Stomach (tissue), 9 donors: ENCODE measurements around the gene HLA-DMB. TPM values are rescaled to one million over a fixed set of nuclear protein-coding genes. Genes with fewer than 3 reads are reported as not detected.
A peak's percentile ranks its signal among the peaks of the same experiment; 100 is the strongest.

Source experiments
- DNase-seq, 2 donors: peaks; one replicate each; pipeline versions ENCODE4 v3.0.0 to v3.0.0-alpha.2; 2013 to 2019
- H3K27ac ChIP-seq, 5 donors: fragments of 200-600 bp in 4 of 5; sonication (generic) in 4 of 5; one replicate each; pipeline ENCODE4 v1.5.1; 2013 to 2019; ENCODE audit warnings: mild to moderate bottlenecking in 1 of 5, moderate library complexity in 1 of 5
- H3K27me3 ChIP-seq, 3 donors: fragments of 200-600 bp; sonication (generic); one replicate each; pipeline ENCODE4 v1.5.1; 2017 to 2019; ENCODE audit warnings: mixed run types in 1 of 3
- H3K36me3 ChIP-seq, 4 donors: fragments of 200-600 bp; sonication (generic); 1 replicate in 3 of 4; 2 replicates in 1 of 4; pipeline ENCODE4 v1.5.1; 2016 to 2019
- H3K4me1 ChIP-seq, 4 donors: fragments of 200-600 bp; sonication (generic); one replicate each; pipeline ENCODE4 v1.5.1; 2016 to 2019
- H3K4me3 ChIP-seq, 4 donors: fragments of 200-600 bp; sonication (generic) in 3 of 4; one replicate each; pipeline ENCODE4 v1.5.1; 2016 to 2019; ENCODE audit warnings: mild to moderate bottlenecking in 1 of 4
- H3K9me3 ChIP-seq, 4 donors: fragments of 200-600 bp; sonication (generic); one replicate each; pipeline ENCODE4 v1.5.1; 2016 to 2019
- CTCF ChIP-seq, 7 experiments: fragments of 450-650 bp in 4 of 7; fragments of 200-600 bp in 3 of 7; sonication (generic) in 3 of 7; IDR thresholded peaks; one replicate each; pipeline ENCODE4 v1.5.1; 2016 to 2019; ENCODE audit warnings: antibody characterized with exemption in 7 of 7, control low read depth in 2 of 7, mild to moderate bottlenecking in 1 of 7
- EP300 ChIP-seq: sonication (generic); formaldehyde crosslinking; IDR thresholded peaks from one replicate; pipeline ENCODE4 v1.6.1; 2017; ENCODE audit warnings: antibody characterized with exemption
- POLR2A ChIP-seq, 4 donors: fragments of 450-650 bp; IDR thresholded peaks; one replicate each; pipeline ENCODE4 v1.6.1; 2016; ENCODE audit warnings: antibody characterized with exemption in 4 of 4, control low read depth in 2 of 4, mild to moderate bottlenecking in 1 of 4, moderate library complexity in 1 of 4
- POLR2AphosphoS5 ChIP-seq, 3 donors: sonication (generic); formaldehyde crosslinking; IDR thresholded peaks; one replicate each; pipeline ENCODE4 v1.6.1; 2016; ENCODE audit warnings: antibody characterized with exemption in 3 of 3
- WGBS, 5 donors: extraction: QIAGEN DNeasy Blood & Tissue Kit in 3 of 5; methylation state at CpG; one replicate each; pipeline versions ENCODE4 v1.1.5 to v1.1.7; 2013 to 2018; 5-methylcytosine and 5-hydroxymethylcytosine counted together
- intact Hi-C: fragments of 100-400 bp; cut with DNase I; formaldehyde crosslinking; loops from one replicate; pipeline ENCODE4 v1.15.1; 2023; ENCODE audit warnings: low total_unique reads
- polyA plus RNA-seq, 3 donors: library from polyadenylated mRNA; stranded (reverse); fragments of 200-250 nt; gene quantifications; one replicate each; pipeline ENCODE4 v1.2.3, GENCODE V29; 2013
- total RNA-seq, 5 donors: library from RNA; depleted of rRNA; stranded (reverse); fragments of >200 nt; gene quantifications; one replicate each; pipeline versions ENCODE4 v1.1.0 to v1.2.3, GENCODE V29; 2014 to 2016
- donor health status: healthy with polysubstance abuse.
- donor health status: Bipolar disorder and iron deficiency.
- donor health status: healthy.

Gene HLA-DMB
- total and polyA plus RNA-seq, 8 donors, result 7.6 to 27.1 (median 11.8) TPM; not detected in 1

GRCh38 chr6:32935551-32936238, 5.1 kb downstream of the HLA-DMB start:
- TF ChIP-seq EP300 (no peak), POLR2AphosphoS5 (IDR thresholded peaks at IDR 0.05) (no peak), POLR2A (IDR thresholded peaks at IDR 0.05) (no peak), CTCF (IDR thresholded peaks at IDR 0.05) (no peak)
- 82 to 91% (median 87%) methylated on average over 4 of the region's 4 CpGs for WGBS, 5 donors
- H3K4me3 ChIP-seq, result no peak overlapping the region
- H3K9me3 ChIP-seq, result no peaks in the 10 kb centered on the region
- H3K36me3 ChIP-seq, result peaks cover 0 to 20% (median 0%) of the 10 kb centered on the region in 4 donors
- H3K27me3 ChIP-seq, result no peaks in the 10 kb centered on the region
- intact Hi-C loops, result loop anchor here (5.0 to 10.0 kb wide), 2 partner anchors 51 to 52 kb away; no protein-coding TSS in a partner anchor
- peaks cover 0 to 24% (median 4%) of the 10 kb centered on the region in 4 donors for H3K4me1 ChIP-seq
- H3K27ac ChIP-seq, result peak overlapping the region in 1 of 5 donors; percentile 25
- no peak for DNase-seq

GRCh38 chr6:32933661-32934085, 7.2 kb downstream of the HLA-DMB start:
- peaks cover 0 to 19% (median 0%) of the 10 kb centered on the region in 4 donors for H3K36me3 ChIP-seq
- peaks cover 0 to 17% (median 0%) of the 10 kb centered on the region in 4 donors for H3K4me1 ChIP-seq
- peak in 5 of 7 experiments; percentile 58 to 89 (median 72) for TF ChIP-seq CTCF (IDR thresholded peaks at IDR 0.05)
- no peak for TF ChIP-seq EP300
- no peak for TF ChIP-seq POLR2A (IDR thresholded peaks at IDR 0.05)
- peak in 2 of 3 donors; percentile 20 to 61 for TF ChIP-seq POLR2AphosphoS5 (IDR thresholded peaks at IDR 0.05)
- H3K27ac ChIP-seq, result no peak overlapping the region
- no peaks in the 10 kb centered on the region for H3K9me3 ChIP-seq
- peak; percentile 86 to 88 for DNase-seq
- 0 to 5% (median 2%) methylated on average over 3 of the region's 3 CpGs for WGBS, 5 donors
- intact Hi-C loops, result loop anchor here (10.0 kb wide), 1 partner anchor 49 kb away; no protein-coding TSS in a partner anchor
- H3K27me3 ChIP-seq, result no peaks in the 10 kb centered on the region
- no peak overlapping the region for H3K4me3 ChIP-seq

GRCh38 chr6:32932132-32932868, 8.5 kb downstream of the HLA-DMB start:
- no peak for TF ChIP-seq POLR2A (IDR thresholded peaks at IDR 0.05)
- no peak overlapping the region for H3K27ac ChIP-seq
- WGBS, 5 donors, result 43 to 69% (median 53%) methylated on average over 7 of the region's 7 CpGs
- H3K36me3 ChIP-seq, result peaks cover 0 to 5% (median 0%) of the 10 kb centered on the region in 4 donors
- H3K4me3 ChIP-seq, result no peak overlapping the region
- H3K4me1 ChIP-seq, result peaks cover 0 to 17% (median 0%) of the 10 kb centered on the region in 4 donors
- intact Hi-C loops, result loop anchor here (10.0 kb wide), 1 partner anchor 47 kb away; no protein-coding TSS in a partner anchor
- H3K27me3 ChIP-seq, result no peaks in the 10 kb centered on the region
- peak in 1 of 2 donors; percentile 21 for DNase-seq
- H3K9me3 ChIP-seq, result no peaks in the 10 kb centered on the region

- Histone ChIP-seq H3K36me3 (no peaks in the 10 kb centered on the region), H3K9me3 (no peaks in the 10 kb centered on the region), H3K4me1 (peaks cover 0 to 10% (median 0%) of the 10 kb centered on the region in 4 donors), H3K4me3 (no peak overlapping the region), H3K27me3 (no peaks in the 10 kb centered on the region), H3K27ac (no peak overlapping the region)
- no peak for TF ChIP-seq CTCF (IDR thresholded peaks at IDR 0.05)
- no peak for TF ChIP-seq EP300
- TF ChIP-seq POLR2AphosphoS5 (IDR thresholded peaks at IDR 0.05), result no peak
- no peak for TF ChIP-seq POLR2A (IDR thresholded peaks at IDR 0.05)
- WGBS, 5 donors, result 0 to 4% (median 0%) methylated on average over 1 of the region's 1 CpG
- no peak for DNase-seq
- intact Hi-C loops, result loop anchor here (10.0 kb wide), 1 partner anchor 46 kb away; no protein-coding TSS in a partner anchor
Measured at GRCh38 chr6:32931211-32931610, 9.6 kb downstream of the HLA-DMB start.
